GM23338 (cell line): Measurements from ENCODE around the gene IRAK2. TPM values are rescaled to one million over a fixed set of nuclear protein-coding genes. Genes with fewer than 3 reads are reported as not detected.

Source experiments
- ATAC-seq: fragments of 200-7000 bp; cut with Tn5 transposase; 3 replicates; pipeline ENCODE4 v1.9.1; 2020
- DNase-seq: peaks from one replicate; pipeline ENCODE4 v3.0.0-alpha.2; 2015; ENCODE audit warnings: low spot score
- H2AFZ ChIP-seq: fragments of 200-600 bp; sonication (generic); 2 replicates; pipeline ENCODE4 v1.8.0; 2016; ENCODE audit warnings: antibody characterized with exemption, mild to moderate bottlenecking, moderate library complexity
- H3F3A ChIP-seq: fragments of 200-600 bp; sonication (generic); replicated peaks from 2 replicates; pipeline ENCODE4 v1.8.0; 2017; ENCODE audit warnings: antibody characterized with exemption, mixed run types, low read depth
- H3K27ac ChIP-seq: fragments of 200-600 bp; sonication (generic); 2 replicates; pipeline ENCODE4 v1.6.1; 2016; ENCODE audit warnings: low read depth
- H3K27me3 ChIP-seq: fragments of 200-600 bp; sonication (generic); 2 replicates; pipeline ENCODE4 v1.8.0; 2016; ENCODE audit warnings: mild to moderate bottlenecking, mixed run types, moderate library complexity; ENCODE audit not compliant: insufficient read depth
- H3K36me3 ChIP-seq: fragments of 200-600 bp; sonication (generic); 2 replicates; pipeline ENCODE4 v1.8.0; 2016; ENCODE audit warnings: mild to moderate bottlenecking; ENCODE audit not compliant: insufficient read depth
- H3K4me1 ChIP-seq: fragments of 200-600 bp; sonication (generic); 2 replicates; pipeline ENCODE4 v1.8.0; 2016; ENCODE audit warnings: mild to moderate bottlenecking, moderate library complexity; ENCODE audit not compliant: insufficient read depth
- H3K4me2 ChIP-seq: fragments of 200-600 bp; sonication (generic); 2 replicates; pipeline ENCODE4 v1.7.1; 2017; ENCODE audit warnings: mixed run types
- H3K4me3 ChIP-seq: fragments of 200-600 bp; sonication (generic); 2 replicates; pipeline ENCODE4 v1.6.1; 2016; ENCODE audit warnings: mixed run types
- H3K79me2 ChIP-seq: fragments of 200-600 bp; sonication (generic); replicated peaks from 2 replicates; pipeline ENCODE4 v1.8.0; 2017; ENCODE audit warnings: mild to moderate bottlenecking; ENCODE audit not compliant: insufficient read depth
- H3K9me2 ChIP-seq: fragments of 200-600 bp; sonication (generic); 2 replicates; pipeline ENCODE4 v1.8.0; 2017; ENCODE audit not compliant: insufficient read depth
- H4K20me1 ChIP-seq: fragments of 200-600 bp; sonication (generic); replicated peaks from 2 replicates; pipeline ENCODE4 v1.8.0; 2017; ENCODE audit warnings: mild to moderate bottlenecking; ENCODE audit not compliant: insufficient read depth
- H3K27ac Mint-ChIP-seq: 2 replicates; pipeline ENCODE4 v1.8.0; 2020; ENCODE audit warnings: inconsistent platforms, mild to moderate bottlenecking, moderate library complexity, mixed read lengths
- H3K27me3 Mint-ChIP-seq: 3 replicates; pipeline ENCODE4 v1.8.0; 2022; ENCODE audit warnings: low read depth, mild to moderate bottlenecking, moderate library complexity, mixed read lengths, inconsistent platforms; ENCODE audit not compliant: insufficient read depth, poor library complexity
- H3K36me3 Mint-ChIP-seq: 3 replicates; pipeline ENCODE4 v1.8.0; 2021; ENCODE audit warnings: low read depth, mild to moderate bottlenecking, inconsistent platforms, moderate library complexity, mixed read lengths
- H3K4me1 Mint-ChIP-seq: 3 replicates; pipeline ENCODE4 v1.8.0; 2020; ENCODE audit warnings: mild to moderate bottlenecking, inconsistent platforms, mixed read lengths
- H3K4me3 Mint-ChIP-seq: 3 replicates; pipeline ENCODE4 v1.8.0; 2021; ENCODE audit warnings: moderate library complexity, mild to moderate bottlenecking, inconsistent platforms, mixed read lengths
- H3K9me3 Mint-ChIP-seq: 3 replicates; pipeline ENCODE4 v1.8.0; 2020; ENCODE audit warnings: moderate library complexity, mild to moderate bottlenecking, inconsistent platforms, mixed read lengths
- CREB1 ChIP-seq: fragments of 250-450 bp; sonication (Bioruptor Pico); IDR thresholded peaks from 2 replicates; pipeline ENCODE4 v1.5.0; 2020; ENCODE audit warnings: low read depth, mild to moderate bottlenecking, moderate library complexity
- EZH2 ChIP-seq: fragments of 200-600 bp; sonication (generic); IDR thresholded peaks from one replicate; pipeline ENCODE4 v1.8.0; 2017; ENCODE audit warnings: antibody characterized with exemption, mild to moderate bottlenecking, low read depth; ENCODE audit not compliant: unreplicated experiment
- EZH2phosphoT487 ChIP-seq: fragments of 200-600 bp; sonication (generic); IDR thresholded peaks from one replicate; pipeline ENCODE4 v1.8.1; 2018; ENCODE audit warnings: antibody characterized with exemption; ENCODE audit not compliant: unreplicated experiment
- JUNB ChIP-seq: IDR thresholded peaks from one replicate; pipeline ENCODE4 v1.6.1; 2016; ENCODE audit warnings: antibody characterized with exemption; ENCODE audit not compliant: unreplicated experiment
- NANOG ChIP-seq: IDR thresholded peaks from 2 replicates; pipeline ENCODE4 v1.6.1; 2016; ENCODE audit warnings: antibody characterized with exemption, borderline replicate concordance
- POLR2AphosphoS5 ChIP-seq: IDR thresholded peaks from 2 replicates; pipeline ENCODE4 v1.6.1; 2016; ENCODE audit warnings: antibody characterized with exemption, low read depth
- REST ChIP-seq: IDR thresholded peaks from one replicate; pipeline ENCODE4 v1.6.1; 2018; ENCODE audit warnings: antibody characterized with exemption; ENCODE audit not compliant: unreplicated experiment
- STAT1 ChIP-seq: IDR thresholded peaks from one replicate; pipeline ENCODE4 v1.6.1; 2016; ENCODE audit warnings: antibody characterized with exemption; ENCODE audit not compliant: unreplicated experiment
- ZNF114 ChIP-seq: fragments of 250-450 bp; sonication (Bioruptor Pico); IDR thresholded peaks from 2 replicates; pipeline ENCODE4 v1.5.0; 2020; ENCODE audit warnings: mild to moderate bottlenecking, moderate library complexity
- ZNF331 ChIP-seq: fragments of 250-450 bp; sonication (Bioruptor Pico); IDR thresholded peaks from 2 replicates; pipeline ENCODE4 v1.5.0; 2020; ENCODE audit warnings: low read depth, mild to moderate bottlenecking, moderate library complexity
- ZNF462 ChIP-seq: fragments of 250-450 bp; sonication (Bioruptor Pico); IDR thresholded peaks from 2 replicates; pipeline ENCODE4 v1.5.0; 2020; ENCODE audit warnings: mild to moderate bottlenecking, moderate library complexity
- polyA plus RNA-seq: library from polyadenylated mRNA; unstranded; fragments of >200 nt; fragmentation: Nextera tagmentation; extraction: Ambion mirVana; gene quantifications from 2 replicates; pipeline ENCODE4 v1.2.1, GENCODE V29; 2016
- total RNA-seq: library from RNA; depleted of rRNA; stranded (reverse); fragments of >200 nt; shearing (Covaris generic); gene quantifications from 2 replicates; pipeline ENCODE4 v1.2.3, GENCODE V29; 2014
- TF ChIP-seq, protein P1 (sequence below): IDR thresholded peaks from 2 replicates; pipeline ENCODE4 v1.6.1; 2016; ENCODE audit warnings: antibody characterized with exemption
- TF ChIP-seq, protein P2 (sequence below), 2 experiments: fragments of 200-600 bp in 1 of 2; sonication (generic) in 1 of 2; conservative IDR thresholded peaks; 2 replicates each; pipeline versions ENCODE4 v1.5.1 to v1.6.1; 2016 to 2017; ENCODE audit warnings: antibody characterized with exemption in 2 of 2, low read depth in 2 of 2, mild to moderate bottlenecking in 2 of 2, moderate library complexity in 1 of 2

The IRAK2 gene
- total and polyA plus RNA-seq, 2 experiments from 2014 or later, result 0.37 to 1.4 TPM

DNA sequence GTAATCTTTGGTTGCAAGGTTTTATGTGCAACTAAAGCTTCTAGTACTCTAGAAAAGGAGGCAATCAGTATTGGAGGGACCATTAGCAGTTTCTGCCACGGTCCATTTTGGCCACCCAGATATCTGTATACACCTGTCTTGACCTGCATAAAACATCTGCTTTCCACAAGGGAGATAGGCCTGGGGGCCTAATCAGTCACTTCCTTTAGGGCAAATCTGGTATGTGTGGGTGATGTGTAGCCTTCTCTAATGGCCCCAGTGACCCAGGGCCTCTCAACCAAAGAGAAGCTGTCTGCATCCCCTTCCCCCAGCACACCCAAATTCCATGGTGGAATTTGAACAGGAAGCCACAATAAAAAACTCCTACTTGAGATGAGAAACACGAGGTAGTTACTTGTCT lies 19.5 kb downstream of the IRAK2 start:
- Mint-ChIP-seq H3K27ac (no peak overlapping the region), H3K4me3 (no peak overlapping the region), H3K4me1 (peaks cover 16% of the 10 kb centered on the region), H3K27me3 (peaks cover 2% of the 10 kb centered on the region), H3K36me3 (no peaks in the 10 kb centered on the region), H3K9me3 (no peaks in the 10 kb centered on the region; the same call in 2 of the 3 replicates)
- Histone ChIP-seq H3K36me3 (no peaks in the 10 kb centered on the region), H3K9me2 (no peaks in the 10 kb centered on the region), H2AFZ (no peak overlapping the region), H3K27me3 (no peaks in the 10 kb centered on the region), H3K4me1 (peaks cover 4% of the 10 kb centered on the region; the same call in 1 of the 2 replicates), H3K27ac (no peak overlapping the region), H3K79me2 (no peaks in the 10 kb centered on the region), H3K4me2 (no peak overlapping the region), H3K4me3 (no peak overlapping the region), H3F3A (no peaks in the 10 kb centered on the region), H4K20me1 (no peaks in the 10 kb centered on the region)
- no peak for TF ChIP-seq NANOG
- no peak for TF ChIP-seq ZNF114 (CRISPR knock-in tag)
- no peak for TF ChIP-seq EZH2
- no peak for TF ChIP-seq EZH2phosphoT487
- TF ChIP-seq ZNF462 (CRISPR knock-in tag), result no peak
- no peak for TF ChIP-seq POLR2AphosphoS5
- TF ChIP-seq REST, result no peak
- no peak for TF ChIP-seq CREB1 (CRISPR knock-in tag)
- no peak for TF ChIP-seq JUNB
- TF ChIP-seq, protein P1, sequence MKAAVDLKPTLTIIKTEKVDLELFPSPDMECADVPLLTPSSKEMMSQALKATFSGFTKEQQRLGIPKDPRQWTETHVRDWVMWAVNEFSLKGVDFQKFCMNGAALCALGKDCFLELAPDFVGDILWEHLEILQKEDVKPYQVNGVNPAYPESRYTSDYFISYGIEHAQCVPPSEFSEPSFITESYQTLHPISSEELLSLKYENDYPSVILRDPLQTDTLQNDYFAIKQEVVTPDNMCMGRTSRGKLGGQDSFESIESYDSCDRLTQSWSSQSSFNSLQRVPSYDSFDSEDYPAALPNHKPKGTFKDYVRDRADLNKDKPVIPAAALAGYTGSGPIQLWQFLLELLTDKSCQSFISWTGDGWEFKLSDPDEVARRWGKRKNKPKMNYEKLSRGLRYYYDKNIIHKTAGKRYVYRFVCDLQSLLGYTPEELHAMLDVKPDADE, result no peak
- no peak for TF ChIP-seq STAT1
- TF ChIP-seq, protein P2, sequence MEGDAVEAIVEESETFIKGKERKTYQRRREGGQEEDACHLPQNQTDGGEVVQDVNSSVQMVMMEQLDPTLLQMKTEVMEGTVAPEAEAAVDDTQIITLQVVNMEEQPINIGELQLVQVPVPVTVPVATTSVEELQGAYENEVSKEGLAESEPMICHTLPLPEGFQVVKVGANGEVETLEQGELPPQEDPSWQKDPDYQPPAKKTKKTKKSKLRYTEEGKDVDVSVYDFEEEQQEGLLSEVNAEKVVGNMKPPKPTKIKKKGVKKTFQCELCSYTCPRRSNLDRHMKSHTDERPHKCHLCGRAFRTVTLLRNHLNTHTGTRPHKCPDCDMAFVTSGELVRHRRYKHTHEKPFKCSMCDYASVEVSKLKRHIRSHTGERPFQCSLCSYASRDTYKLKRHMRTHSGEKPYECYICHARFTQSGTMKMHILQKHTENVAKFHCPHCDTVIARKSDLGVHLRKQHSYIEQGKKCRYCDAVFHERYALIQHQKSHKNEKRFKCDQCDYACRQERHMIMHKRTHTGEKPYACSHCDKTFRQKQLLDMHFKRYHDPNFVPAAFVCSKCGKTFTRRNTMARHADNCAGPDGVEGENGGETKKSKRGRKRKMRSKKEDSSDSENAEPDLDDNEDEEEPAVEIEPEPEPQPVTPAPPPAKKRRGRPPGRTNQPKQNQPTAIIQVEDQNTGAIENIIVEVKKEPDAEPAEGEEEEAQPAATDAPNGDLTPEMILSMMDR (conservative IDR thresholded peaks at IDR 0.05; ENCODE audit: low read depth in 2 of 2), result no peak
- TF ChIP-seq ZNF331 (CRISPR knock-in tag), result no peak
- DNase-seq (no peak), ATAC-seq (no peak)
